ENCODE results near the gene TCF23.
A peak's percentile ranks its signal among the peaks of the same experiment; 100 is the strongest.

Gene TCF23

DNA sequence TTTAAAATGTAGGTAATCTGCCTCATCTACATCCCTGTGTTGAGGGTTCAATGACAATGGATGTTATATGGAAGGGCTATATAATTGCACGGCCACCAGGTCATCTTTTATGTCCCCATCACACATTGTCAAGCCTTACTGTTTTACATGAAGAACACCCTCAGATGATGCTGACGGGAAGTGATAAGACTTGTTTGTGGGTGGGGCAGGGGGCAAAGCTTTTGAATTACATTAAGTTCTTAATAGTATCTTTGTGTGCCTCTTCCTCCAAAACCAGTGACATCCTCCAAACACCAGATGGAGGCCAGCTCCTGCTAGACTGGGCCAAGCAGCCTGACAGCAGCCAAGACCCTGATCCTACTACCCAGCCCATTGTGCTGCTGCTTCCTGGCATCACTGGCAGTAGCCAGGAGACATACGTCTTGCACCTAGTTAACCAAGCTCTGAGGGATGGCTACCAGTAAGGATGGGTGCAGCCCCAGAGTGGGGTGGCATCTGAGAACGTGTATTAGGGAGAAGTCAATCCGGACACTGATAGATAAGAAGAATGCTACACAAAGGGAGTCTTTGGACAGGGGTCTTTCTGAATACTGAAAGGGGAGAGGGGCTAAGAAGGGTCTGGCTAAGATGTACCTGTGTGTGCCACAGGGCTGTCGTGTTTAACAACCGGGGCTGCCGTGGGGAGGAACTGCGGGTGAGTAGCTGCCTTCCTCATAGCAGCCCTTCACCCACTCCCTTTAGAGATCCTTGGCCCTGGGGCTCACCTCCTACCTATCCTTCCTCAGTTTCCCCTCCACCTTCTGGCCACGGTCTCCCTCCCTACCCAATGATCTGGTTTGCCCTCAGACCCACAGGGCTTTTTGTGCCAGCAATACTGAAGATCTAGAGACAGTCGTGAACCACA lies 19.9 kb upstream of the TCF23 start:
- DNase-seq: no peak

- no peak for DNase-seq
These were observed 18.4 kb upstream of the TCF23 start for GRCh38 chr2:27130396-27130795.

DNA sequence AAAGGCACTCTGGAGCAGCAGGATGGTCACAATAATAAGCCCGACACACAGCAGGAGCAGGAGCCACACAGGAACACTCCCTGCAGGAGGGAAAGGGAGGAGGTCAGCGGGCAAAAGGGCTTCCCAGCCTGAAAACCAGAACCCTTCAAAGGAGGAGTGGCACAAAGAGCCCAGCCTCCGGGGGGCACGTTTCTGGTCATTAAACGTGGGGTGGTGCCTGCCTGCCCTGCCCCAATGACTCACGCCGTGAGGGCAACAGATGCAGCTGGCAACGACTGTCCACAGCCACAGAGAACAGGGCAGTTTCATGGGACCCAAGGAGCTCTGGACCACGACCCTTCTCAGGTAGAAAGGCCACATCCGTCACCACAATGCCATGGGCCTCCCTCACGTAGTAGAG lies 17.4 kb upstream of the TCF23 start:
- no peak for DNase-seq

- no peak for DNase-seq
These were observed 15.5 kb upstream of the TCF23 start for GRCh38 chr2:27133195-27133875.

GRCh38 chr2:27133905-27134780 lies 14.7 kb upstream of the TCF23 start, which contains the start of gene PREB:
TSS of gene PREB (minus strand) at chr2:27134636. CDS start at chr2:27134421, 215 bp downstream.
- peak; percentile 88 for DNase-seq

DNA sequence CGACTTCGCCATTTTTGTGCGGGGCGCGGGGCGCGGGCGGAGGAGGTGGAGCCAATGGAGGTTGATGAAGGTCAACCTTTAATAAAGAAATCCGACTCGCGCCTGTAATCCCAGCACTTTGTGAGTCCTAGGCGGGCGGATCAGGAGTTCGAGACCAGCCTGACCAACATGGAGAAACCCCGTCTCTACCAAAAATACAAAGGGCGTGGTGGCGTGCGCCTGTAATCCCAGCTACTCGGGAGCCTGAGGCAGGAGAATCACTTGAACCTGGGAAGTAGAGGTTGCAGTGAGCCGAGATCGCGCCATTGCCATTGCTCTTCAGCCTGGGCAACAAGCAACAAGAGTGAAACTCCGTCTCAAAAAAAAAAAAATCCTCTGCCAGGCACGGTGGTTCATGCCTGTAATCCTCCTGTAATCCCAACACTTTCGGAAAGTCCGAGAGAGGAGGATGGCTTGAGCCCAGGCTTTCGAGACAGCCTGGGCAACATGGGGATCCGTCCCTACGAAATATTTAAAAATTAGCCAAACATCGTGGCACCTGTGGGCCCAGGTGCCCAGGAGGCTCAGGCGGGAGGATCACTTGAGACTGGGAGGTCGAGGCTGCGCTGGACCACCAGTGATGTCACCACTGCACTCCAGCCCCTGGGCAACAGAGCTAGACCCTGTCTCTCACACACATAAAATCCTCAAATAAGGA lies 13.9 kb upstream of the TCF23 start:
- no peak for DNase-seq

GRCh38 chr2:27135478-27135955 lies 13.3 kb upstream of the TCF23 start:
- DNase-seq: no peak

DNA sequence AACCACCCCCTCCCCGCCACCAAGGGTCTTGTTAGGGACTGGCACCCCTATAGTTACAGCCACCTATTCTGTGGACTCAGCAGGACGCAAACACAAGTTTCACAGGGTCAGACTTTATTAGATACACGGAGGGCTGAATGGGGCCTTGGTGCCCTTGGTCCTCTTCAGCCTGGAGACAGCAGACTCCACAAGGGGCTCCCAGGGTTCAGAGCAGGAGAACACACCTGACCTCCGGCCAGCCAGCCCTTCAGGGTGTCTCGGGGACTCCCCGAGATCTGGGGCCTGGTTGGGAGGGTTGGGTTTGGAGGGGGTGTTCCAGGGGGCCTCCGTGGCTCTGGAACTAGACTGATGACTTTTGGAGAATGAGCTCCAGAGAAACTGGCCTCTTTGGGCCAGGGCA lies 12.1 kb upstream of the TCF23 start:
- DNase-seq: no peak

- no peak for DNase-seq
These were observed 11.4 kb upstream of the TCF23 start for GRCh38 chr2:27137322-27137935.

DNA sequence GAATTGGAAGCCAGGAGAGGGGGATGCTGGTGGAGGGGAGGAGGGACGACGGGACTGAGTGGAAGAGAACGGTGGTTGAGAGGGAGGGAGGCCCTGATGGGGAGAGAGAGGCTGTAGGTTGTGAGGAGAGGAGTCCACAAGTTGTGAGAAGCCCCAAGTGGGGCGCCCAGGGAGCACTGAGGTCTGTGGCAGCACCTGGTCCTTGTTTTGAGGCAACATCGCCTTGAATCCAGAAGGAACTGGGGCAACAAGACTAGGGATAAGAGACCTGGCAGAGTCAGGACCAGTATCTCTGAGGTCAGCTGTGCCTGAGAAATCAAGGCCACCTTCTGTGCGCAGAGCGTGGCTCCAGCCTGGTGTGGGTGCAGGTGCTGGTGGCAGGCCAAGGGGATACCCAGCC lies 10.7 kb upstream of the TCF23 start:
- no peak for DNase-seq

DNA sequence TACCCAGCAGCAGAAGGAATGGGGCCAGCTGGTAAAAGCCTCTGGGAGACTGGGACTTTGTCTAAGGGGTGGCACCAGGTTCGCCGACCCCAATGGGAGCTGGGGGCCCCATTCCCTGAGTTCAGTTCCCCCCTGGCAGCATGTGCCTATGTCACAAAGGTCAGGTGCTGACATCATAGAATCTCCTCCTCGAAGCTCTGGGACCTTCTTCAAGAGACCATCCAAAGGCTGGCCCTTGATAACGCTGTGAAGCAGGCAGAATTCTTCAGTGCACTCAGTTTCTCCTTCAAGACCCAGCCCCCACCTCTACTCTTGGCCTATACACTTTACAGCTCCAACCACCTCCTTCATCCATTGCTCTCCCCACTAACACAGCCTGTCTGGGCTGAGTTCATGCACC lies 9.5 kb upstream of the TCF23 start, which contains the start of gene PRR30:
TSS of gene PRR30 (minus strand) at position 101 of the 400 bp plus-strand sequence. CDS start 1,081 bp downstream, outside the sequence.
- DNase-seq: no peak

- no peak for DNase-seq
These were observed 5.5 kb upstream of the TCF23 start for GRCh38 chr2:27143285-27143684.

DNA sequence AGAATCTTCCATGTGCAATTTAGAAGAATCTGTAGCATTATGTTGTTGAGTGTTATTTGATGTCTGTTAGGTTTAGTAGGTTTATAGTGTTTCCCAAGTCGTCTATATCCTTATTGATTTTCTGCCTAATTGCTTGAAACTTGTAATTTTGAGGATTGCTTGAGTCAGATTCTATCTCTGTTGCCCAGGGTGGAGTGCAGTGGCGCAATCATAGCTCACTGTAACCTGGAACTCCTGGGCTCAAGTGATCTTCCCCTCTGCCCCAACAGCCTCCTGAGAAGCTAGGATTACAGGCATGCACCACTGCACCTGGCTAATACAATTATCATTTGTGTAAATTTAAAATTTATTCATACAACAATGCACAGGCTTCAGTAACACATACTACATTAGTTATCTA lies 3.1 kb upstream of the TCF23 start:
- DNase-seq: no peak

- DNase-seq: no peak
These were observed 869 bp upstream of the TCF23 start for GRCh38 chr2:27147935-27148334.

DNA sequence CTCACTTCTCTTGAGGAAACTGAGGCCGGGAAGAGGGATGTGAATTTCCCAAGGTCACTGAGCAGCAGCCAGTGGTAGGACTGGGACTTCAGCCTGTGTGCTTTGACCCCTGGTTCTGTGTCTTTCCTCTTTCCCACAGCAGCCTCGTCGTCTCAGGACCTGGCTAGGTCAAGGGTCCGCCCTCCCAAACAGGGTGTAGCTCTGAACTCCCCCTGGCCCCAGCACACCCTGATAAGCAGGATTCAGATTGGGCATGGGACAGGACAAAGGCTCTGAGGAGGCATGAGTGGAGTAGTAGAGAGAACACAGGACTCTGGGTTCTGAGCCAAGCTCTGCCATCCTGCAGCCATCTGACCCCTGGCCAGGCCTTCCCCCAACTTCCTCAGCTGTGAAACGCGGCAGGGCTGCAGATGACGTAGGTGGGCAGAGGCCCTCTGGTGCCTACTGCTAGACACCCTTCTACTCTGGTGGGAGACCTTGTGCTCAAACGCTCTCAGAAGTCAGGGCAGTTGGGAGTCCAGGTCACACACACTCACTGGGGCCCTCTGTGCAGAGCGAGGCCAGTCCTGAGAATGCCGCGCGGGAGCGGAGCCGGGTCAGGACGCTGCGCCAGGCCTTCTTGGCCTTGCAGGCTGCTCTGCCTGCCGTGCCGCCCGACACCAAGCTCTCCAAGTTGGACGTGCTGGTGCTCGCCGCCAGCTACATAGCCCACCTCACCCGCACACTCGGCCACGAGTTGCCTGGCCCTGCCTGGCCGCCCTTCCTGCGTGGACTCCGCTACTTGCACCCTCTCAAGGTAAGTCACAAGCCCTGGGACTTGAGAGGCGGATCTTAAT lies 984 bp downstream of the TCF23 start:
- no peak for DNase-seq

- DNase-seq: no peak
These were observed 1.9 kb downstream of the TCF23 start for GRCh38 chr2:27150639-27151230.

DNA sequence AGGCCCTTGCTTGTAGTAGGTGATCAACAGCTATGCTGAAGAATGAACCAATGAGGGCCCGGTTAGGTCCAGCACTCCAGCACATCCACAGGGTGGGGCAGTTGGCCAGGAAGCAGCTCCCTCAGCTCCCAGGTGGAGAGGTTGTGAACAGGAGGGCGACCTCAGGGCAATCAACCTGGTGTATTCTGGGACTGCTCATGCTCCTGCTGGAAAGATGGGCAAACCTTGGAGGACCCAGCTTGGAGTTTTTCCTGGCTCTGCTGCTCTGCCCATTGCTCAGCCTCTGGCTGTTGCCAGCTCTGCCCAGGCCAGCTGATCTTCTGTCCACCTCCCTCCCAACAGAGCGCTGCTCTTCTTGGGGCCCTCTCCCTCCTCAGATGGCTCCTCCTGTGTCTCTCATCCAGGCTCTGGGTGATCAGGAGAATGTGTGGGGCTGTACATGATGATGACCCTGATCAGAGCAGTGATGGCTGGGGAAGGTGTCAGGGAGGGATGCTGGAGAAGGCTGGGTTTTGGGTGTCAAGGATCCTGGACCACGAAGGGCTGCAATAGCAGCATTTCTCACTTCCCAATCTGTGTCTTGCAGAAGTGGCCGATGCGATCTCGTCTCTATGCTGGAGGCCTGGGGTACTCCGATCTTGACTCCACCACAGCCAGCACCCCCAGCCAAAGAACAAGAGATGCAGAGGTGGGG lies 3.4 kb downstream of the TCF23 start:
- DNase-seq: no peak

DNA sequence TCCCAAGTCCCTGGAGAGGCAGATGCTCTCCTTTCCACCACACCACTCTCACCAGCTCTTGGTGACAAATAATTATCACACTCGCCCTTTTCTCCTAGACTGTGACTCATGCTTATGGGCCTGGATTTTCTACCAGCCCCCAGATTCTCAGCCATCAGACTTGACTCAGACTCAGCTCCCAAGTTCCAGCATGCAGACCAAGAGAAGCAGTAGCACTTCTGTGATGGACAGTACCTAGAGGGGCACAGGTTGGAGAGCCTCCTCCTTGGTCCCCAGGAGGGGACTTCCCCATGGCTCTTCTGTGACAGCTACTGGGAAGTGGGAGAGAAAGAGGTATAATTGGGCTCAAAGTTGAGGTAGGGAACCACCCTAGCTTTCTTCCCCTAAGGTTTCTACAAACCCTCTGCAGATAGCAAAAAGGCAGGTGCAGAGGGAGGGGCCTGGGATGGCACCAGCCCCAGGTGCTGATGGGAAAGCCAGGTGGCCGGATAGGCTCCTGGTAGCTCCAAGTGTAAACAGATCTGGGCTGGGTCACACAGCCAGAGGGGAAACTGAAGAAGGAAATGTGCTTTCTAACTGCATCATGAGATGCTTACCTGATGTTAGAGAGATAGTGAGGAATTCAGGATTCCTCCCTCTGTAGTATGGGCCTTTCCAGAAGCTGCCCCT lies 4.1 kb downstream of the TCF23 start:
- DNase-seq: no peak

DNA sequence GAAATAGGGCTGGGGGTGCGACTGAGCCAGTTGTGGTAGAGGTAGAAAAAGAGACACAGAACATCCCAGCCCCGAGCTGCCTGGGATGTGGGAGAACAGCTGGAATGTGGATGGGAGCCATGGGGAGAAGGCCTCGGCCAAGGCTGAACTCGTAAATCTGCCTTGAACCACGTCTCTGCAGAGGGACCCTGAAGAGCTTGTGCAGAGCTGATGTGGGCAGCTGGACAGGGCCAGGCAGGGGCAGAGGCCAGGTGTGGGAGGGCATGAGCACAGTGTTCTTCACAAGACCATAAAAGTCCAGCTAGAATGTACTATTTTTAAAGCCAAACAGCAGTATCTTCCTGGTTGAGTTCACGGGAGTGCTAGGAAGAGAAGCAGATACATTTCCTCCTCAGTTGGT lies 5.7 kb downstream of the TCF23 start:
- no peak for DNase-seq

All from kidney glomerular epithelial cell (primary cell).